Stimulated activated CD8-positive, alpha-beta memory T cell treated with anti-CD3 and anti-CD28 coated beads, Interleukin-7, amount 100 ng/mL, for 4 hours (primary cell): Measurements from ENCODE around the gene MYOG.

ENCODE experiments used
- DNase-seq, 2 donors: peaks; one replicate each; pipeline ENCODE4 v3.0.0-alpha.2; 2020; ENCODE audit warnings: low read depth in 2 of 2

MYOG gene

GRCh38 chr1:203046984-203047630 is 38.7 kb downstream of the MYOG start:
- no peak for DNase-seq

GRCh38 chr1:203045821-203046594 is 39.8 kb downstream of the MYOG start:
- no peak for DNase-seq

- DNase-seq: no peak
Observed at GRCh38 chr1:203045336-203045735, 40.5 kb downstream of the MYOG start.

GRCh38 chr1:203044546-203045250 is 41.1 kb downstream of the MYOG start:
- DNase-seq: no peak

- no peak for DNase-seq
Observed at GRCh38 chr1:203043830-203044545, 41.8 kb downstream of the MYOG start.

GRCh38 chr1:203041351-203041932 is 44.4 kb downstream of the MYOG start:
- no peak for DNase-seq

- DNase-seq: no peak
Observed at GRCh38 chr1:203040513-203041275, 45.1 kb downstream of the MYOG start.

- DNase-seq: no peak
Observed at GRCh38 chr1:203039609-203040512, 46.0 kb downstream of the MYOG start.

- DNase-seq: peak; percentile 45 to 47
Observed at GRCh38 chr1:203038891-203039608, 46.8 kb downstream of the MYOG start.

GRCh38 chr1:203038217-203038741 is 47.5 kb downstream of the MYOG start:
- DNase-seq: no peak

- DNase-seq: no peak
Observed at GRCh38 chr1:203037509-203038190, 48.2 kb downstream of the MYOG start.

GRCh38 chr1:203036537-203036936 is 49.3 kb downstream of the MYOG start:
- no peak for DNase-seq

- no peak for DNase-seq
Observed at GRCh38 chr1:203036135-203036534, 49.7 kb downstream of the MYOG start.

GRCh38 chr1:203035111-203036000 is 50.5 kb downstream of the MYOG start:
- DNase-seq: no peak

GRCh38 chr1:203034422-203035110 is 51.2 kb downstream of the MYOG start:
- no peak for DNase-seq

GRCh38 chr1:203033917-203034316 is 51.9 kb downstream of the MYOG start:
- no peak for DNase-seq

- no peak for DNase-seq
Observed at GRCh38 chr1:203033287-203033686, 52.5 kb downstream of the MYOG start.
